NCI-H146 (cell line): ENCODE results near the gene WFIKKN1.

Experiments
- DNase-seq: peaks from one replicate; lab custom pipeline; 2025; lab: John Stamatoyannopoulos, UW

The WFIKKN1 gene, protein sequence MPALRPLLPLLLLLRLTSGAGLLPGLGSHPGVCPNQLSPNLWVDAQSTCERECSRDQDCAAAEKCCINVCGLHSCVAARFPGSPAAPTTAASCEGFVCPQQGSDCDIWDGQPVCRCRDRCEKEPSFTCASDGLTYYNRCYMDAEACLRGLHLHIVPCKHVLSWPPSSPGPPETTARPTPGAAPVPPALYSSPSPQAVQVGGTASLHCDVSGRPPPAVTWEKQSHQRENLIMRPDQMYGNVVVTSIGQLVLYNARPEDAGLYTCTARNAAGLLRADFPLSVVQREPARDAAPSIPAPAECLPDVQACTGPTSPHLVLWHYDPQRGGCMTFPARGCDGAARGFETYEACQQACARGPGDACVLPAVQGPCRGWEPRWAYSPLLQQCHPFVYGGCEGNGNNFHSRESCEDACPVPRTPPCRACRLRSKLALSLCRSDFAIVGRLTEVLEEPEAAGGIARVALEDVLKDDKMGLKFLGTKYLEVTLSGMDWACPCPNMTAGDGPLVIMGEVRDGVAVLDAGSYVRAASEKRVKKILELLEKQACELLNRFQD

DNA sequence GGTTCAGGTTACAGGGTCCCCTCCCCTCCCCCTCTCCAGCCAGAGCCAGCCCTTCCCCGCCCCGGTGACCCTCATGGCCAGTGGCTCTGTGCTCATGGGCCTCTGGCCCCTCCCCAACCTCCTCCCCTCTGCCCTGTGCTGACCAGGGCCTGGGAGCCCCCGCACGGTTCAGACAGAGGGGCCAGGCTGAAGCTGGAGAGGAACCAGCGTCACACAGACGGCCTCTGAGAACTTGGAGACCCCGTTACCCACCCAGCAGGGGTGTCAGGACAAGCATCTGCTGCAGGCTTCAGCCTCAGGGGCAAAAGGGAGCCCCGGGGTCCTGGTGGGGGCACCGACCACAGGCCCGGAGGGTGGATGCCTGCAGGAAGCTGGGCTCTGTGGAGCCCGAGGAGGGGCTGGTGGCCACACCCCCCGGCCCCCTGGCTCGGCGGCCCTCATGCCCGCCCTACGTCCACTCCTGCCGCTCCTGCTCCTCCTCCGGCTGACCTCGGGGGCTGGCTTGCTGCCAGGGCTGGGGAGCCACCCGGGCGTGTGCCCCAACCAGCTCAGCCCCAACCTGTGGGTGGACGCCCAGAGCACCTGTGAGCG is at the start of gene WFIKKN1:
Gene WFIKKN1, plus strand, starts transcription at position 171 of the 591 bp plus-strand sequence. Its CDS starts 269 bp downstream, at position 440.
- peak; percentile 55 for DNase-seq

DNA sequence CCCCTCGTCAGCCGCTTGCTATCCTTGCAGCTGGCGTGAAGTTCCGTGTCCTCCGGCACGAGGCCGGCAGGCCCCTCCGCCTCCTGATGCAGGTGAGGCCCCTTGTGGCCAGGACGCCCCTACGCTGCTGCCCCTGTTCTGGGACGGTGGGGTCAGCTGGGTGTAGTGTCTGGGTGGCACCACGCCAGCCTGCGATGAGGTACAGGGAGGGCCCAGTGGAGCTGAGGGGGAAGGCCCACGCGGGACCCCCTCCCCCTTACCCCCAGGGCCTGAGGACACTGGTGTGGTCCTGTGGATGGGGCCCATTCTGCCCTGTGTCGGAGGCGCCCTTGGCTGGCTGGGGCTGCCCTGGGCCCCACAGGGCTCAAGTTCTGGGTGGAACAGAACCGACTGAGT is 48.6 kb upstream of the WFIKKN1 start:
- no peak for DNase-seq

DNA sequence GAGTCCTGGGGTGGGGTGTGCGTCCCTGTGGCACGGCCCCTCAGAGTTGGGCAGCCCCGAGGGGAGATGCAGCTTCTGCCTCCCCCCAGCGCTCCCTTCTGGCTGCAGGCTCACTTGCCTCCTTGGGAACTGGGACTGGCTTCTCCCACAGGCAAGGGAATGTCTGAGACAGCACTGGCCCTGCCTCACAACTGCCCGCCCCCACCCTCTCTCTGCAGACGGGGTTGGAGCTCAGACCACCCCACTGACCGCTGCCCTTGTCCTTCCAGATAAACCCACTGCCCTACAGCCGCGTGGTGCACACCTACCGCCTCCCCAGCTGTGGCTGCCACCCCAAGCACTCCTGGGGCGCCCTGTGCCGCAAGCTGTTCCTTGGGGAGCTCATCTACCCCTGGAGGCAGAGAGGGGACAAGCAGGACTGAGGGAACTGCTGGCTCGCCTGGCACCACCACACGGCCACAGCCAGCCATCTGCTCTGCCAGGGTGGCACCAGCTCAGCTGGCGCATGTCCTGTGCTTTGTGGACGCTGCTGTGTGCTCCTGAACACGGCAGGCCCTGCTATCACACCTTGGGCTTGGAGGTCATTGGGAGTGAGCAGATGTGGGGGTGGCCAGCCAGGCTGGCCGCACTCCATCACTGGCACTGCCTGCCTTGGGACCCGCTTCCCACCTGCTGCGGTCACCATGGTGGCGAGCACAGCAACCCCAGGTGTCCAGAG is 48.0 kb upstream of the WFIKKN1 start:
- no peak for DNase-seq

DNA sequence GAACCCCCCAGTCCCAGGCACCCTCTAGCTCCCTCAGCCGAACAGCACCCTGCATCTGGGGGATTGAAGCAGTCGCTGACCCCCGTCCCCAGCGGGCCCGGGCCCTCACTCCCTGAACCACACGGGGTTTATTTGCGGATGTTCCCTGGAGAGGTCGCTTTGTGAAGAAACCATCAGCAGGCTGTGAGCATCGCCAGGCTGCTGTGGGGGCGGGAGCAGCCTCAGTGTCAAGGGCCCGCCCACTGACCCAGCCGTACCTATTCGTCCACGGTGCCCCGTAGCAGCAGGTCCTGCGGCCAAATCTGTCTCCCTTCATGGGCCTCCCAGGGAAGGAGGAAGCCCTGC is 47.3 kb upstream of the WFIKKN1 start:
- DNase-seq: no peak

DNA sequence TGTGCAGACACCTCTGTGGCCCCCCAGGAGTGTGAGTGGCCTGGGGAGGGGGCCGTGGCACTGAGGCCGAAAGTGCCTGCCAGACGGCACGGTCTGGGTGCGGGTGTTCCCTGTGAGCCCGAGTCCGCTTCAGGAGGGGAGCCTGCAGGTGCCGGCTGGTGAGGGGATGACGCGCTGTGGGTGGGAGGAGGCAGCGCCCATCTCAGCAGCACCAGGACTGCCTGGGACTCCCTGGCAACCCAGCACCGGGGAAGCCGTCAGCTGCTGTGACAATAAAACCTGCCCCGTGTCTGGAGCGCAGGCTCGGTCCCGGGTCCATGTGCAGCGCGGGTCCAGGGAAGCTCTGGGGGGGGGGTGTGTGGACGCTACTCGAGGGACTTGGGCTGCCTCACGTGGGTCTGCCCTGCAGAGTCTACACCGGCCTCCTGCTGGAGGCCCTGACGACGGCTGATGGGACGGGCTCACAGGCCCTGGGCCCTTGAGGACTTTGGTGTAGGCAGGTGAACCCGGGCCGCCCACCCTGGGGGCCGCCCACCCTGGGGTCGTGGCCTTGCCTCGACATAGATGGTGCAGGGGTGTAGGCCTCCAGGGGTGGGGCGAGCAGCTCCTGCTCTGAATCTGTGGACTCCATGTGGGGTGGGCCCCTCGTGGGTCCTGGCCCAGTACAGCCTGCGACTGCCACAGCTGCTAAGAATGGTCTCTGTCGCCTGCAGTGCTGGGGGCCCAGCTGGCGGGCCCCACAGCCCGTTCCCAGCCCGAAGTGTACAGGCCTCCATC is 46.8 kb upstream of the WFIKKN1 start:
- DNase-seq: no peak

DNA sequence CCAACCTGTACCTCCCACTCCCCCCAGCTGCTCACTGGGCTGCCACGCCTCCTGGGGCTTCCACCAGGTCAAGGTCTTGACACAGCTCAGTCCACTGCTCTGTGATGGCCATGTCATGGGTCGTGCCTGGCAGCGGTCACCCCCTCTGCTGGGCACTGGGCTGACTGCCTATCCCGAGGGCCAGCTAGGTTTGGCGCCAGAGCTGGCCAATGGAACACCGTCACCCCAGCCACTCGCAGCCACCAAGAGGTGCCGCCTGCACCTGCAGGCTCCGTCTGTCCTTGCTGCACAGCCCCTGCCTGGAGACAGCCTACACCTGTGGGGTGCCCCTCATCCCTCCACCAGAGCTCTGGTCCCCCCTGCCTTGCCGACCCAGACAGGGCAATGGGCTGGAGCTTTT is 45.4 kb upstream of the WFIKKN1 start:
- peak; percentile 62 for DNase-seq

DNA sequence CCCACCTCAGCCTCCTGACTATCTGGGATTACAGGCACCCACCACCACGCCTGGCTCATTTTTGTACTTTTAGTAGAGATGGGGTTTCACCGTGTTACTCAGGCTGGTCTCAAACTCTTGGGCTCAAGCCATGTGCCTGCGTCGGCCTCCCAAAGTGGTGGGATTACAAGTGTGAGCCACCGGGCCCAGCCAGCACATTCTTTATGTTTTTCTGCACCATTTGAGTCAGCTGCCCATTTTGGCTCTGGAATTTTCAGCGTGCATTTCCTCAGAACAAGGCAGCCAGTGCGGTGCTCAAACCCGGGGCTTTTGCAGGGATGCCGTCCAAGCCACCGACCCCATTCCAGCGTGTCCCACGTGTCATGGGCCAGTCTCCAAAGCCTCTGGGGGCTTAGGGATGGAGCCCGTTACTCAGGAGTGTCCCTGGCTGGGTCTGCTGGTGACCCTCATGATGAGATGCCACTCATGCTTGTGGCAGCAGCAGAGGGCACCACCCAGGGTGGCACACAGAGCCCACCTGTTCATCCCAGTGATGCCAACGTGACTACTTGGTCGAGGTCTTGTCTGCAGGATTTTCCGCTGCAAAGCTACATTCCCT is 44.6 kb upstream of the WFIKKN1 start:
- no peak for DNase-seq

DNA sequence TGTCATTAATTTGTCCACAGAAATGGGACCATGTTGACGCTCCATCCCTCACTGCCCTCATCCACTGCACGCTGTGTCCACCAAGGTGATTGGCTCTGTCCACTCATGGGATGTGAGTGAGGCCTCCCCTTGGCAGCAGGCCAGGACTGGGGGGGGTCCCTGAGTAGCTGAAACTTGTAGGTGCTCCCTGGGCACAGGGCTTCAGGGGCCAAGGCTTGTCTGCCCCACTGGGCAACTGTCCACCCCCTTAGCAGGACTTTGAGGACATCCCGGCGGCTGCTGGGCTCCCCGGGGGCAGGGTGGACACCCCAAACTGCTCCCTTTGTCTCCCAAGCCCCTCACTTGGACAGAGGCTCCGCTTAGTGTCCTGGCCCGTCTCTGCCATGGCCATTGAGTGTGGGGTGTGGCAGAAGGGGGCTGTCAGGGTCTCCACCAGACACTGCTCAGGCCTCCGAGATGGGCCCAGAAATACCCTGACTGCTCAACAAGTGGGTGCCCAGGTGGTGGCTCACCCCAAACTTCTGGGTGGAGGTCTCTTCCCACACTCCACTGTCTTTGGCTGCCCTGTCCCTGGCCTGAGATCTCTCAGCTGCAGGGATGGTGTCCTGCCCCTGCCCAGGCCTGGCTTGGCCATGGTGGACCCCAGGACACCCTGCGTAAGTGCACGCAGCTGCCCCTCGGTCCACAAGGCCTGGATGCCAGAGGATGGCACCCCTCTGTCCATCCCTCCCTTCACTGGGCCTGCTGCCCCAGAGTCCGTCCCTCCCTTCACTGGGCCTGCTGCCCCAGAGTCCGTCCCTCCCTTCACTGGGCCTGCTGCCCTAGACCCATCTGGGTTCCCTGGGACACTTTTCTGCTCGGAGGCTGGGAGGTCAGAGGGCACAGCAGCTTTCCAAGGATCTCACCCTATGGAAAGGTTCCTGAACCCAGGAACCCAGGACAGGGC is 43.9 kb upstream of the WFIKKN1 start:
- no peak for DNase-seq

DNA sequence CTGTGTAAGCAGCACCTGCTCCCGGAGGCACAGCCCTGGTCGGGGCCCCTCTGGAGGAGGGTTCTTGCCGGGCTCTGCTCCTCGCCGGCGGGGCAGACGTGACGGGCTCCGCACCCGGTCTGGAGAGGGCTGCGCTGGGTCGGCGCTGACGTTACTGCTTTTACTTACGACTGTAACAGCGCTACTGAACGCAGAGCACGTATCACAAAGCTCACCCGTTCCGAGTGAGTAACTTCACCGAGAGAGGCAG is 42.2 kb upstream of the WFIKKN1 start:
- peak; percentile 58 for DNase-seq

DNA sequence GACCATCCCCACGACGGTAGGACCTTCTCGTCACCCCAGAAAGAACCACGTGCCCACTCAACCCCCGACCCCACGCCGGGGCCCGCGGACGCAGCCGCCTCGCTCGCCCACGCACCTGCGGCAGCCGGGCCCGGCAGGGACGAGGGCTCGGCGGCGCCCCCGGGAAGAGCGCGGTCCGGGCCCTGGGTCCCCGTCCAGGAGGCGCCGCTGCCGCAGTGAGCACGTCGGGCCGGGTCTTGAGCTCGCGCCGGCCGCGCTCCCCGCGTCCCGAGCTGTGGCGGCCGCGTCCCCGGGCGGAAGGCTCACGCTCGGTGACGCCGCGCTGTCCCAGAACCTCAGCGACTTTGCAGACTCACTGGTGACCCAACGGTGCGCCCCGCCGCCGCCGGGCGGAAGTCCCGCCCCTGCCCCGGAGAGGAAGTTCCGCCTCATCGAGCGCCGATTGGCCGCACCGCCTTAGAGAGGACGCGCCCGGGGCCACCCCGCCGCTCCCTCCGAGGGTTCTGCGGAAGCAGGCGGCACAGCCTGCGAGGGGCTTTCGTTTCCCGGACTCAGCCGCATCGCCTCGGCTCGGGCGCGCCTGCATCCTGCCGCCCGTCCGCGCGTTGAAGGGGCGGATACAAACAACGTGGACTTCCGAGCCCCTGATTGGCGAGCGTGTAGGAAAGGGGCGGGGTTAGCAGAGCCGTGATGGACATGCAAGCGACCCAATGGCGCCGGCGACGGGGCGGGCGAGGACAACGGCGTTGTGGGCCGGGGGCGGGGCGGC is 41.7 kb upstream of the WFIKKN1 start:
- DNase-seq: peak; percentile 97

DNA sequence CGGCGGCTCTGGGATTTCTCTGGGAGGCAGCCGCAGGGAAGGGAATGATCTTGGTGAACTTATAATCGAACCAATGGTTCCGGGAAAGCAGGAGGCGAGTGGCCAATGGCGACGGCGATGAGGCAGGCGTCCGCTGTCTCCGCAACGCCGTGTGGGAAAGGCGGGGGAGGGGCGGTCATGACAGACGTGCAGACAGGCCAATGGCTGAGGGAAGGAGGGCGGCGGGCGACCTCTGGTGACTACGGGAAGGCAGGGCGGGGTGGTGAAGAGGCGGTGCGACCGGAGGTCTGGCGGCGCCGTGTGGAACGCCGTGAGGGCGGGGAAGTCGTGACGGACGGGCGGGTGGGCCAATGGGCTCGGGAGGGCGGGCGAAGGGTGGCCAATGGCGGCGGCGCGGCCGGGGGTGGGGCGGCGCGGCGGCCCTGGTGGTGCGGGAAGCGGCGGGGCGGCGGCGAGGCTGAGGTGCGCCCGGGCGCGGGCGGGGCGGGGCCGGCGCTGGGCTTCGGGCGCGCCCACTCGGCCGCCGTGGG is 41.1 kb upstream of the WFIKKN1 start, which contains the start of gene RAB40C:
Gene RAB40C, plus strand, starts transcription at position 409 of the 530 bp plus-strand sequence. CDS start 226 bp downstream, outside the sequence.
- peak; percentile 99 for DNase-seq

DNA sequence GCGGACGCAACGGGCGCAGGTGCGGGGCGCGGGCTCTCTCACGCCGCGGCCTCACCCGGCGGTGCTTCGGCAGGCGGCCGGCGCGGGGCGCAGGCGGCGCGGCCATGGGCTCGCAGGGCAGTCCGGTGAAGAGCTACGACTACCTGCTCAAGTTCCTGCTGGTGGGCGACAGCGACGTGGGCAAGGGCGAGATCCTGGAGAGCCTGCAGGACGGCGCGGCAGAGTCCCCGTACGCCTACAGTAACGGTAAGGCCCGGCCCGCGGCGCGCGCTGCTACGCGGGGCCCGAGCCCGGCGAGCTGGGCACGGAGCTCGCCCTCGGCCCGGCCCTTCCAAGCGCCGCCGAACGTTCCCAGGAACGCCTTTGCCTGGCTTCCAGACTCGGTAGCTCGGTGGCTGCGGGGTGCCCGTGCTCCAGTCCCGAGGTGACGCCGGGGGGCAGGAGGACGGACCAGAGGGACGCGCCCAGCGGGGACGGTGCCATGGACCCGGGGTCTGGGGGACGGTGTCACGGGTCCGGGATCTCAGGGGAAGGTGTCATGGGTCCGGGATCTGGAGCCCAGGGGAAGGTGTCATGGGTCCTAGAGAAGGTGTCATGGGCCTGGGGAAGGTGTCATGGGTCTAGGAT is 40.5 kb upstream of the WFIKKN1 start:
- peak; percentile 64 for DNase-seq

DNA sequence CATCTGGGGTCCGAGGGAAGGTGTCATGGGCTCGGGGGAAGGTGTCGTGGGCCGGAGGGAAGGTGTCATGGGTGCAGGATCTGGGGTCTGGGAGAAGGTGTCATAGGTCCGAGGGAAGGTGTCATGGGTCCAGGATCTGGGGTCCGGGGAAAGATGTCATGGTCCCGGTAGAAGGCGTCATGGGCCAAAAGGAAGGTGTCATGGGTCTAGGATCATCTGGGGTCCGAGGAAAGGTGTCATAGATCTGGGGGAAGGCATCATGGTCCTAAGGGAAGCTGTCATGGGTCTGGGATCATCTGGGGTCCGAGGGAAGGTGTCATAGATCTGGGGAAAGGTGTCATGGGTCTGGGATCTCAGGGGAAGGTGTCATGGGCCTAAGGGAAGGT is 40.0 kb upstream of the WFIKKN1 start:
- DNase-seq: no peak

DNA sequence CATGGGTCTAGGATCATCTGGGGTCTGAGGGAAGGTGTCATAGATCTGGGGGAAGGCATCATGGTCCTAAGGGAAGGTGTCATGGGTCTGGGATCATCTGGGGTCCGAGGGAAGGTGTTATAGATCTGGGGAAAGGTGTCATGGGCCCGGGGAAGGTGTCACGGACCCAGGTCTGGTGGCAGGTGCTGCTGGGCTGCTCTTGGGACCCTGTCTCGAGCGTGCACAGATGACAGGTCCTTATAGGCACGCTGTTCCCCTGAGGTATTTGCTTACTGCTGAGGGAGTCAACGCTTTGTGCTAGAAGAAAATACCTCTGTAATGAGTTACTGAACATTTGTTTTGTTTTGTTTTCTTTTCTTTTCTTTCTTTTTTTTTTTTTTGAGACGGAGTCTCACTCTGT is 39.6 kb upstream of the WFIKKN1 start:
- DNase-seq: no peak

DNA sequence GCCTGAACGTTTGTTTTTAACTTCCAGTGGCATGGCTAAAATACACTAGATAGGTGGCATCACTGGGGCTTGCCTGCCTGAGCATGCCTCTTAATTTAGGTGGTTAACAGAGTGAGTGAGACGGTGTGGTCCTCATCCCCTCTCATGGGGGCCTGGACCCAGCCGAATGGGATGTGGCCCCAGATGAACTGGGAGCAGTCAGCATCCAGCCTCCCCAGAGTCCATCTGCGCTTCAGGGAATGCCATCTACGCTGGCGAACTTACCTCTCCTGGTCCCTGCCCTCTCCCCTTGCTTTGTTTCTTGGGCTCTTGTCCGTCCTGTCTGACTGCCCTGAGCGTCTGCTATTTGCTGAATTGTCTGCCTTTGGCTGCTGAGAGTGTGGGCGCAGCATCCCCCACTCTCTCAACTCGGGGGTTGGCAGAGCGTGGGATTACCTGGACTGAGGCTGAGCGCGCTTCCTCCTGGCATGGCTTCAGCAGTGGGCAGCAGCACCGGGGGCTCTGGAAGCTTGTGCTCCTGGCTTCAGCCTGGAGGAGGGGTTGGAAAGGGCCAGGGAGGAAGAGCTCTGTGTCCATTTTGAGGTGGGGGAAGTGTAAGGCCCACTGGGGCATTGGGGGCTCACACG is 38.8 kb upstream of the WFIKKN1 start:
- DNase-seq: no peak

DNA sequence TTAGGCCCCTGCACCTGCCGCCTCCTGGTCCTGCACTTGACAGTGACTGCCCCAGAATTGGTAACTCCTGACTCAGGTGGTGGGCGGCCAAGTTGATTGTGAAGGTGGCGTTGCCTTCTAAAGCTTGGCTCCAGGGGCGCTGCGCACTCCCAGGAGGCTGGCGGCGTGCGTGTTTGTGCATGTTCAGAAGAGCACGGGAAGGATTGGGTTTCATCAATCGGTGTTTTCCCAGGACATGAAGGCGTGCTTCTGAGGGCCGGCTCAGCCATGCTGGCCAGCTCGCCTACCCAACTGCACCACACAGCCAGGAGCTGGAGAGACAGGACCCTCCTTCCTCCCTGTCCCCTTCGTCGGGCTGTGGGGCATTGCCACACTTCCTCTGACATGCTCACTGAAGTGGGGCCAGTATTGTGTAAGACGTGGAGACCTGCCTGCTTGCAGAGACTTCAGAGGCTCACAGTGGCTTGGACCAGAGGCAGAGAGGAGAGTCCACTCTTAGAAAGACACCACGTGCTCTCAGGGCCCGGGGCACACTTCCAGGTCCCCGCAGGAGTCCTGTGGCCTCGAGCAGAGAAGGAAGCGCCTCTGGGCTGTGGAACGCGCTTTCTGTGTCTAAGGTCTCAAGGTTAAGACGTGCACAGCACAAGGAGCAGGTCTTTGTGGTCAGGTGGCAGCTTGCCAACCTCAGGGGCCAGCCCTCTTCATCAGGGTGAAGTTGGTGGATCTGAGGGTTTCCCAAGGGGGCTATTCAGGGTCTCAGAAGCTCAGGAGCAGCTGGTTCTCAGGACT is 38.1 kb upstream of the WFIKKN1 start:
- DNase-seq: peak; percentile 32

DNA sequence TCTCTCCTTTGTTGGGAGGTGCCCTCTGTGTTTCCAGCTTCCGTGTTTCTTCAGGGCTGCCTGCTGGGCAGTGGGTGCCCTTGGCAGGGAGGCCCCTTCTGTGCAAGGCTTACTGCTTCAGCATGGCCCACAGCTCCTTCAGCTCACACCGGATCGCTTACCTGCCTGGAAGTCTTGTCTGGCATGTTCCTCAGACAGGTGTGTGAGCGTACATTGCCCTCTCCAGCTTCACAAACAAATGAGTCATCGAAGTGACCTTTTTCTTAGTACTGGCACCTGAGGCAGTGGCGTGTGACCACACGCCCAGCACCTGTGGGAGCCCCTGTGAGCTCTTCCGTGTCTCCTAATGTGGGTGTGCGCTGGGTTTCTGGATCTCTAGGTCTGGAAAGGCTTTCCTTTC is 37.4 kb upstream of the WFIKKN1 start:
- DNase-seq: peak; percentile 88

DNA sequence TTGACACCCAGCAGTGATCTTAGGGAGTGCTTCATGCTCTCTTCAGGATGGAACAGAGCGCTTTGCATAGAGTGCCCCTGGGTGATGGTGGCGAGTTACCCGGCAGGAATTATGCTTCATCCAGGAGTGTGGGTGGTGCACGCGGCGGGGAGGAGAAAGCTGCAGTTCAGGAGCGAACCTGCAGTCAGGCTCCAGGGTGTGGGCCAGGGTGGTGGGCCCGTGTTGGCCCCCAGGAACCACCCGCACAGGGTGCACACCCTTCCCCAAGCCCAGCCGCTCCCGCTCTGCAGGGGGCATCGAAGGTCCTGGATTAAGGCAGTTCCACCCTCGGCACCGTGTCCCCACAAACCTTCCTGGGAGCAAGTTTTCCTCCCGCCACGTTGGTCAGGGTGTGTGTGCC is 37.0 kb upstream of the WFIKKN1 start:
- DNase-seq: no peak
